Natural killer cell (primary cell): ENCODE results near the gene TCF23. TPM values are rescaled to one million over a fixed set of nuclear protein-coding genes. Genes with fewer than 3 reads are reported as not detected.
A peak's percentile ranks its signal among the peaks of the same experiment; 100 is the strongest.
"Not testable (repeated sequence)": the region's sequence is repeated elsewhere in the genome, so short reads cannot be mapped to it uniquely, and the experiment has no call there.

Experiments used
- ATAC-seq, 3 donors: fragments of 150-1000 bp in 2 of 3; fragments of 200-7000 bp in 1 of 3; cut with Tn5 transposase; 1 replicate in 1 of 3; 2 replicates in 2 of 3; pipeline ENCODE4 v1.10.0; 2021; ENCODE audit warnings: mild to moderate bottlenecking in 2 of 3, moderate library complexity in 2 of 3
- DNase-seq, 2 donors: peaks; one replicate each; pipeline versions ENCODE4 v3.0.0 to v3.0.0-alpha.2; 2013 to 2021; ENCODE audit warnings: mixed read lengths in 1 of 2
- H3K27ac ChIP-seq: one replicate; pipeline ENCODE4 v1.5.1; 2013; ENCODE audit warnings: mild to moderate bottlenecking, low read length
- H3K27me3 ChIP-seq: one replicate; pipeline ENCODE4 v1.6.1; 2013; ENCODE audit warnings: low read length; ENCODE audit not compliant: control insufficient read depth, insufficient read depth
- H3K36me3 ChIP-seq: one replicate; pipeline ENCODE4 v1.6.1; 2013; ENCODE audit warnings: low read length; ENCODE audit not compliant: control insufficient read depth, insufficient read depth
- H3K4me1 ChIP-seq: one replicate; pipeline ENCODE4 v1.6.1; 2013; ENCODE audit warnings: low read length; ENCODE audit not compliant: control insufficient read depth, insufficient read depth
- H3K4me3 ChIP-seq: one replicate; pipeline ENCODE4 v1.5.1; 2013; ENCODE audit warnings: low read length
- H3K9me3 ChIP-seq: one replicate; pipeline ENCODE4 v1.6.1; 2013; ENCODE audit warnings: low read length; ENCODE audit not compliant: control insufficient read depth, insufficient read depth
- H3K27ac Mint-ChIP-seq, 2 donors: one replicate each; pipeline ENCODE4 v1.8.0; 2022; ENCODE audit warnings: mild to moderate bottlenecking in 2 of 2, mixed read lengths in 2 of 2, moderate library complexity in 1 of 2
- H3K27me3 Mint-ChIP-seq, 2 donors: one replicate each; pipeline ENCODE4 v1.8.0; 2022; ENCODE audit warnings: low read depth in 2 of 2, mixed read lengths in 2 of 2
- H3K36me3 Mint-ChIP-seq: one replicate; pipeline ENCODE4 v1.8.0; 2022; ENCODE audit warnings: mixed read lengths
- H3K4me1 Mint-ChIP-seq, 2 donors: one replicate each; pipeline ENCODE4 v1.8.0; 2022; ENCODE audit warnings: mixed read lengths in 2 of 2
- H3K4me3 Mint-ChIP-seq: one replicate; pipeline ENCODE4 v1.8.0; 2022; ENCODE audit warnings: mild to moderate bottlenecking, moderate library complexity, mixed read lengths
- H3K9me3 Mint-ChIP-seq, 2 donors: one replicate each; pipeline ENCODE4 v1.8.0; 2022; ENCODE audit warnings: mixed read lengths in 2 of 2
- CTCF ChIP-seq: fragments of 200-600 bp; IDR thresholded peaks from one replicate; pipeline ENCODE4 v1.8.0; 2022; ENCODE audit warnings: antibody characterized with exemption
- WGBS: methylation state at CpG from one replicate; pipeline ENCODE4 v1.1.7; 2013; ENCODE audit warnings: missing lambda C conversion rate; ENCODE audit not compliant: insufficient coverage; 5-methylcytosine and 5-hydroxymethylcytosine counted together
- intact Hi-C: fragments of 100-400 bp; cut with micrococcal nuclease; formaldehyde crosslinking; loops from one replicate; pipeline ENCODE4 v1.14.2; 2022
- total RNA-seq, 4 donors: library from RNA; stranded (reverse); fragments of 120-200 nt in 1 of 4; gene quantifications; one replicate each; pipeline versions ENCODE4 v1.2.3 to v1.2.4, GENCODE V29; 2013 to 2022

Gene TCF23
- total RNA-seq, 3 donors from 2014 or later (not counting 1 experiment from before 2014, with no cell fraction given), result not detected

GRCh38 chr2:27191070-27191829 is 42.4 kb downstream of the TCF23 start:
- Mint-ChIP-seq H3K36me3 (no peaks in the 10 kb centered on the region), H3K27me3 (peaks cover 0 to 4% of the 10 kb centered on the region in 2 donors), H3K27ac (no peak overlapping the region), H3K4me3 (no peak overlapping the region), H3K4me1 (no peaks in the 10 kb centered on the region), H3K9me3 (no peaks in the 10 kb centered on the region)
- whole genome bisulfite sequencing, result 57% methylated on average over 7 of the region's 8 CpGs
- Histone ChIP-seq H3K27ac (no peak overlapping the region), H3K27me3 (no peaks in the 10 kb centered on the region), H3K36me3 (no peaks in the 10 kb centered on the region), H3K9me3 (no peaks in the 10 kb centered on the region), H3K4me1 (no peaks in the 10 kb centered on the region), H3K4me3 (no peak overlapping the region)
- intact Hi-C loops, result loop anchor here (1.0 kb wide), 1 partner anchor 230 kb away; no protein-coding TSS in a partner anchor
- DNase-seq, result peak in 1 of 2 donors; percentile 73
- ATAC-seq, result peak; percentile 63 to 85 (median 77)
- TF ChIP-seq CTCF, result peak; percentile 40

GRCh38 chr2:27194538-27195354 is 45.9 kb downstream of the TCF23 start:
- DNase-seq (no peak), ATAC-seq (no peak)
- Histone ChIP-seq H3K4me1 (no peaks in the 10 kb centered on the region), H3K36me3 (no peaks in the 10 kb centered on the region), H3K27me3 (no peaks in the 10 kb centered on the region), H3K9me3 (no peaks in the 10 kb centered on the region), H3K27ac (no peak overlapping the region), H3K4me3 (no peak overlapping the region)
- H3K27ac Mint-ChIP-seq, result no peak overlapping the region
- no peak overlapping the region for H3K4me3 Mint-ChIP-seq
- H3K4me1 Mint-ChIP-seq, result no peaks in the 10 kb centered on the region
- no peaks in the 10 kb centered on the region for H3K9me3 Mint-ChIP-seq
- 83% methylated on average over 15 of the region's 17 CpGs for WGBS
- no peaks in the 10 kb centered on the region for H3K36me3 Mint-ChIP-seq
- no peak for TF ChIP-seq CTCF
- peaks cover 0 to 4% of the 10 kb centered on the region in 2 donors for H3K27me3 Mint-ChIP-seq
- intact Hi-C loops, result no loop called here

- H3K9me3 Mint-ChIP-seq, ATAC-seq, H3K4me3 Mint-ChIP-seq, H3K36me3 ChIP-seq, DNase-seq, H3K9me3 ChIP-seq, H3K27me3 ChIP-seq, H3K4me1 ChIP-seq, H3K36me3 Mint-ChIP-seq, H3K27ac ChIP-seq, H3K4me1 Mint-ChIP-seq, H3K27me3 Mint-ChIP-seq, H3K27ac Mint-ChIP-seq, intact Hi-C loops, H3K4me3 ChIP-seq: not testable (repeated sequence)
- WGBS, result 100% methylated on average over 1 of the region's 3 CpGs
Observed at GRCh38 chr2:27195799-27196198, 47.0 kb downstream of the TCF23 start.

GRCh38 chr2:27198068-27198467 is 49.3 kb downstream of the TCF23 start:
- H3K27ac ChIP-seq, H3K4me3 Mint-ChIP-seq, intact Hi-C loops, H3K4me3 ChIP-seq, ATAC-seq, H3K27me3 ChIP-seq, DNase-seq, H3K4me1 ChIP-seq, H3K9me3 Mint-ChIP-seq, H3K36me3 ChIP-seq, H3K9me3 ChIP-seq, H3K36me3 Mint-ChIP-seq, H3K27me3 Mint-ChIP-seq, H3K27ac Mint-ChIP-seq, H3K4me1 Mint-ChIP-seq: not testable (repeated sequence)
- WGBS, result 92% methylated on average over 2 of the region's 3 CpGs
